Astrocyte (in vitro differentiated cells and primary cell): ENCODE data around the gene SERPINE1. TPM values are rescaled to one million over a fixed set of nuclear protein-coding genes. Genes with fewer than 3 reads are reported as not detected.

Source experiments
- DNase-seq: peaks from one replicate; pipeline ENCODE4 v3.0.0-alpha.2; 2010; ENCODE audit warnings: low read depth
- FAIRE-seq: peaks from 2 replicates; lab custom pipeline; 2011; peaks lifted over from hg19 to GRCh38; lab: Jason Lieb, UNC
- H2AFZ ChIP-seq: 2 replicates; pipeline ENCODE4 v1.6.0; 2012; ENCODE audit warnings: low read depth, low read length, inconsistent platforms
- H3K27ac ChIP-seq: 2 replicates; pipeline ENCODE4 v1.5.1; 2011; ENCODE audit warnings: low read depth, low read length, inconsistent platforms
- H3K27me3 ChIP-seq: 2 replicates; pipeline ENCODE4 v1.6.0; 2011; ENCODE audit warnings: low read length, inconsistent platforms; ENCODE audit not compliant: insufficient read depth
- H3K36me3 ChIP-seq: 2 replicates; pipeline ENCODE4 v1.5.1; 2011; ENCODE audit warnings: low read length, inconsistent platforms; ENCODE audit not compliant: insufficient read depth
- H3K4me1 ChIP-seq: 2 replicates; pipeline ENCODE4 v1.5.1; 2011; ENCODE audit warnings: low read length, inconsistent platforms; ENCODE audit not compliant: insufficient read depth
- H3K4me2 ChIP-seq: 2 replicates; pipeline ENCODE4 v1.6.0; 2012; ENCODE audit warnings: low read length, inconsistent platforms
- H3K4me3 ChIP-seq: 2 replicates; pipeline ENCODE4 v1.5.1; 2011; ENCODE audit warnings: low read depth, mild to moderate bottlenecking, low read length, inconsistent platforms; ENCODE audit not compliant: insufficient read depth
- H3K79me2 ChIP-seq: 2 replicates; pipeline ENCODE4 v1.6.0; 2012; ENCODE audit warnings: mild to moderate bottlenecking, low read length, inconsistent platforms; ENCODE audit not compliant: insufficient read depth
- H3K9ac ChIP-seq: 2 replicates; pipeline ENCODE4 v1.6.0; 2012; ENCODE audit warnings: mild to moderate bottlenecking, low read length, inconsistent platforms
- H3K9me3 ChIP-seq: 2 replicates; pipeline ENCODE4 v1.5.1; 2012; ENCODE audit warnings: low read depth, mild to moderate bottlenecking, low read length, inconsistent platforms; ENCODE audit not compliant: insufficient read depth
- H4K20me1 ChIP-seq: 2 replicates; pipeline ENCODE4 v1.6.0; 2012; ENCODE audit warnings: low read length, inconsistent platforms; ENCODE audit not compliant: insufficient read depth
- H3K27ac Mint-ChIP-seq: one replicate; pipeline ENCODE4 v1.8.0; 2021; ENCODE audit warnings: mild to moderate bottlenecking, mixed read lengths; ENCODE audit not compliant: unreplicated experiment
- H3K27me3 Mint-ChIP-seq: one replicate; pipeline ENCODE4 v1.8.0; 2021; ENCODE audit warnings: low read depth, mixed read lengths; ENCODE audit not compliant: unreplicated experiment
- H3K36me3 Mint-ChIP-seq: one replicate; pipeline ENCODE4 v1.8.0; 2021; ENCODE audit warnings: low read depth, mixed read lengths; ENCODE audit not compliant: unreplicated experiment
- H3K4me1 Mint-ChIP-seq: one replicate; pipeline ENCODE4 v1.8.0; 2021; ENCODE audit warnings: low read depth, mixed read lengths; ENCODE audit not compliant: unreplicated experiment
- H3K4me3 Mint-ChIP-seq: one replicate; pipeline ENCODE4 v1.8.0; 2021; ENCODE audit warnings: mild to moderate bottlenecking, moderate library complexity, mixed read lengths; ENCODE audit not compliant: unreplicated experiment
- H3K9me3 Mint-ChIP-seq: one replicate; pipeline ENCODE4 v1.8.0; 2021; ENCODE audit warnings: mild to moderate bottlenecking, mixed read lengths; ENCODE audit not compliant: unreplicated experiment
- CTCF ChIP-seq: IDR thresholded peaks from 2 replicates; pipeline ENCODE4 v1.5.1; 2011; ENCODE audit warnings: low read depth, mild to moderate bottlenecking, inconsistent platforms, low read length, moderate library complexity; ENCODE audit not compliant: insufficient read depth
- EZH2 ChIP-seq: IDR thresholded peaks from 2 replicates; pipeline ENCODE4 v1.6.1; 2012; ENCODE audit warnings: mild to moderate bottlenecking, low read length, inconsistent platforms; ENCODE audit not compliant: insufficient read depth
- total RNA-seq: library from RNA; stranded (reverse); gene quantifications from 2 replicates; pipeline ENCODE4 v1.2.1, GENCODE V29; 2021

The SERPINE1 gene
- total RNA-seq, 1 donor from 2014 or later: 1,496 TPM

- FAIRE-seq (no peak), DNase-seq (no peak)
- H3K4me2 ChIP-seq: peak overlapping the region; percentile 86
- no peaks in the 10 kb centered on the region for H3K9me3 ChIP-seq
- Mint-ChIP-seq H3K36me3 (peaks cover 8% of the 10 kb centered on the region), H3K27me3 (no peaks in the 10 kb centered on the region), H3K9me3 (peaks cover 4% of the 10 kb centered on the region), H3K4me1 (peaks cover 44% of the 10 kb centered on the region), H3K4me3 (peak overlapping the region; percentile 60), H3K27ac (peak overlapping the region; percentile 100)
- H3K9ac ChIP-seq: peak overlapping the region; percentile 86
- peaks cover 74% of the 10 kb centered on the region for H3K4me1 ChIP-seq
- no peak overlapping the region for H2AFZ ChIP-seq
- H3K4me3 ChIP-seq: no peak overlapping the region
- TF ChIP-seq CTCF (no peak), EZH2 (no peak)
- H3K79me2 ChIP-seq: peaks cover 28% of the 10 kb centered on the region
- no peaks in the 10 kb centered on the region for H3K27me3 ChIP-seq
- H3K36me3 ChIP-seq: no peaks in the 10 kb centered on the region
- H3K27ac ChIP-seq: peak overlapping the region; percentile 89
- peaks cover 11% of the 10 kb centered on the region for H4K20me1 ChIP-seq
Observed at GRCh38 chr7:101122933-101123702, 3.8 kb upstream of the SERPINE1 start.

DNA sequence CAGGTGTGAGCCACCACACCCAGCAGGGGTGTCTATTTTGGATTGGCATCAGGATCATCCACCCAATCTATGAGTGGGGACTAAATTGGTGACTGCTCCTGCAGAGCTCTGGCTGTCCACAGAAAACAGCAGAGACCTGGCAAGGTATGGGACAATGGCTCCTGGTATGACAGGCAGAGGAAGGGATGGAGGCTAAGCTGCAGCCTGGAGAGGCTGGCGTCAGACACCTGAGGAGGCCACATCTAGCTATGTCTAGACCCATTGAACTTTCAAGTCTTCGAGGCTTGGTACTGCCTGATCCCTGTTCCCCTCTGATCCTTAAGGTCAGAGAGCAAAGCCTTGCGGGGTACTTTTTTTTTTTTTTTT lies 3.2 kb upstream of the SERPINE1 start:
- Histone ChIP-seq H4K20me1 (peaks cover 17% of the 10 kb centered on the region), H3K9me3 (no peaks in the 10 kb centered on the region), H2AFZ (no peak overlapping the region), H3K4me1 (peaks cover 76% of the 10 kb centered on the region), H3K27me3 (no peaks in the 10 kb centered on the region), H3K36me3 (peaks cover 5% of the 10 kb centered on the region), H3K4me3 (no peak overlapping the region), H3K27ac (no peak overlapping the region), H3K9ac (no peak overlapping the region), H3K79me2 (peaks cover 33% of the 10 kb centered on the region), H3K4me2 (no peak overlapping the region)
- Mint-ChIP-seq H3K4me3 (no peak overlapping the region), H3K9me3 (peaks cover 2% of the 10 kb centered on the region), H3K36me3 (peaks cover 13% of the 10 kb centered on the region), H3K4me1 (peaks cover 42% of the 10 kb centered on the region), H3K27ac (peak overlapping the region; percentile 100), H3K27me3 (no peaks in the 10 kb centered on the region)
- no peak for DNase-seq
- TF ChIP-seq EZH2 (no peak), CTCF (no peak)
- no peak for FAIRE-seq
